Measurements from ENCODE around the gene M1AP. TPM values are rescaled to one million over a fixed set of nuclear protein-coding genes. Genes with fewer than 3 reads are reported as not detected.

Gene M1AP
- total RNA-seq, 2 experiments from 2014 or later: 0.23 TPM; not detected in 1

- no peak overlapping the region for H3K4me3 Mint-ChIP-seq
- no peaks in the 10 kb centered on the region for H3K36me3 Mint-ChIP-seq
- H3K4me1 Mint-ChIP-seq: no peaks in the 10 kb centered on the region
- no peaks in the 10 kb centered on the region for H3K9me3 Mint-ChIP-seq
- H3K27me3 Mint-ChIP-seq: no peaks in the 10 kb centered on the region
- no peak for DNase-seq
- H3K27ac Mint-ChIP-seq: no peak overlapping the region
Measured at GRCh38 chr2:74628538-74629105, 19.5 kb downstream of the M1AP start.

- Mint-ChIP-seq H3K27me3 (no peaks in the 10 kb centered on the region), H3K36me3 (no peaks in the 10 kb centered on the region), H3K27ac (no peak overlapping the region), H3K4me1 (no peaks in the 10 kb centered on the region), H3K4me3 (no peak overlapping the region), H3K9me3 (no peaks in the 10 kb centered on the region)
- DNase-seq: no peak
Measured at GRCh38 chr2:74625658-74626425, 22.3 kb downstream of the M1AP start.

GRCh38 chr2:74620671-74621070, 27.5 kb downstream of the M1AP start:
- Mint-ChIP-seq H3K4me3 (no peak overlapping the region), H3K4me1 (peaks cover 3% of the 10 kb centered on the region), H3K36me3 (no peaks in the 10 kb centered on the region), H3K9me3 (no peaks in the 10 kb centered on the region), H3K27me3 (peaks cover 7% of the 10 kb centered on the region), H3K27ac (no peak overlapping the region)
- no peak for DNase-seq

GRCh38 chr2:74619651-74620297, 28.4 kb downstream of the M1AP start:
- no peak overlapping the region for H3K4me3 Mint-ChIP-seq
- H3K27ac Mint-ChIP-seq: no peak overlapping the region
- no peak for DNase-seq
- H3K4me1 Mint-ChIP-seq: peaks cover 3% of the 10 kb centered on the region
- no peaks in the 10 kb centered on the region for H3K9me3 Mint-ChIP-seq
- H3K27me3 Mint-ChIP-seq: peaks cover 16% of the 10 kb centered on the region
- H3K36me3 Mint-ChIP-seq: no peaks in the 10 kb centered on the region

- no peak for DNase-seq
- H3K9me3 Mint-ChIP-seq: no peaks in the 10 kb centered on the region
- H3K36me3 Mint-ChIP-seq: no peaks in the 10 kb centered on the region
- H3K4me1 Mint-ChIP-seq: peaks cover 3% of the 10 kb centered on the region
- no peak overlapping the region for H3K4me3 Mint-ChIP-seq
- H3K27ac Mint-ChIP-seq: no peak overlapping the region
- H3K27me3 Mint-ChIP-seq: peaks cover 27% of the 10 kb centered on the region
Measured at GRCh38 chr2:74618410-74619083, 29.6 kb downstream of the M1AP start.

- H3K4me3 Mint-ChIP-seq: no peak overlapping the region
- no peak for DNase-seq
- H3K27me3 Mint-ChIP-seq: peaks cover 37% of the 10 kb centered on the region
- H3K36me3 Mint-ChIP-seq: no peaks in the 10 kb centered on the region
- H3K27ac Mint-ChIP-seq: no peak overlapping the region
- peaks cover 3% of the 10 kb centered on the region for H3K4me1 Mint-ChIP-seq
- H3K9me3 Mint-ChIP-seq: no peaks in the 10 kb centered on the region
Measured at GRCh38 chr2:74617122-74617521, 31.0 kb downstream of the M1AP start.

GRCh38 chr2:74606927-74607326, 41.2 kb downstream of the M1AP start:
- no peaks in the 10 kb centered on the region for H3K36me3 Mint-ChIP-seq
- no peaks in the 10 kb centered on the region for H3K9me3 Mint-ChIP-seq
- no peaks in the 10 kb centered on the region for H3K4me1 Mint-ChIP-seq
- no peak for DNase-seq
- no peak overlapping the region for H3K27ac Mint-ChIP-seq
- H3K4me3 Mint-ChIP-seq: no peak overlapping the region
- H3K27me3 Mint-ChIP-seq: peaks cover 49% of the 10 kb centered on the region

- peaks cover 40% of the 10 kb centered on the region for H3K27me3 Mint-ChIP-seq
- H3K4me3 Mint-ChIP-seq: no peak overlapping the region
- no peaks in the 10 kb centered on the region for H3K9me3 Mint-ChIP-seq
- no peaks in the 10 kb centered on the region for H3K36me3 Mint-ChIP-seq
- no peaks in the 10 kb centered on the region for H3K4me1 Mint-ChIP-seq
- DNase-seq: no peak
- no peak overlapping the region for H3K27ac Mint-ChIP-seq
Measured at GRCh38 chr2:74603282-74604000, 44.7 kb downstream of the M1AP start.

GRCh38 chr2:74602586-74603281, 45.4 kb downstream of the M1AP start:
- H3K27me3 Mint-ChIP-seq: peaks cover 40% of the 10 kb centered on the region
- no peak overlapping the region for H3K27ac Mint-ChIP-seq
- H3K4me1 Mint-ChIP-seq: no peaks in the 10 kb centered on the region
- H3K9me3 Mint-ChIP-seq: no peaks in the 10 kb centered on the region
- no peaks in the 10 kb centered on the region for H3K36me3 Mint-ChIP-seq
- no peak for DNase-seq
- H3K4me3 Mint-ChIP-seq: no peak overlapping the region

- no peaks in the 10 kb centered on the region for H3K36me3 Mint-ChIP-seq
Measured at GRCh38 chr2:74599676-74600075, 48.5 kb downstream of the M1AP start.

GRCh38 chr2:74597410-74597809, 50.7 kb downstream of the M1AP start:
- Mint-ChIP-seq H3K9me3 (no peaks in the 10 kb centered on the region), H3K36me3 (no peaks in the 10 kb centered on the region), H3K27me3 (peaks cover 53% of the 10 kb centered on the region), H3K4me3 (no peak overlapping the region), H3K4me1 (no peaks in the 10 kb centered on the region), H3K27ac (no peak overlapping the region)
- DNase-seq: no peak

More at GRCh38 chr2:74599676-74600075, 48.5 kb downstream of the M1AP start:
- DNase-seq: no peak
- H3K27ac Mint-ChIP-seq: no peak overlapping the region
- H3K4me3 Mint-ChIP-seq: no peak overlapping the region
- H3K27me3 Mint-ChIP-seq: peaks cover 50% of the 10 kb centered on the region
- H3K9me3 Mint-ChIP-seq: no peaks in the 10 kb centered on the region
- H3K4me1 Mint-ChIP-seq: no peaks in the 10 kb centered on the region

- H3K4me1 Mint-ChIP-seq: no peaks in the 10 kb centered on the region
- H3K36me3 Mint-ChIP-seq: no peaks in the 10 kb centered on the region
- DNase-seq: no peak
- H3K27ac Mint-ChIP-seq: no peak overlapping the region
- H3K27me3 Mint-ChIP-seq: peaks cover 53% of the 10 kb centered on the region
- H3K4me3 Mint-ChIP-seq: no peak overlapping the region
- H3K9me3 Mint-ChIP-seq: no peaks in the 10 kb centered on the region
Measured at GRCh38 chr2:74596584-74596983, 51.5 kb downstream of the M1AP start.

- Mint-ChIP-seq H3K27me3 (peaks cover 52% of the 10 kb centered on the region), H3K27ac (no peak overlapping the region), H3K4me1 (no peaks in the 10 kb centered on the region), H3K4me3 (no peak overlapping the region), H3K36me3 (no peaks in the 10 kb centered on the region), H3K9me3 (no peaks in the 10 kb centered on the region)
- no peak for DNase-seq
Measured at GRCh38 chr2:74593826-74594772, 54.0 kb downstream of the M1AP start.

Measured in activated naive CD8-positive, alpha-beta T cell treated with anti-CD3 and anti-CD28 coated beads for 36 hours (primary cell).